NOMO-1 treated with DMSO at 0.1 percent for 48 hours (cell line): ENCODE results near the gene FAM174C.

ENCODE experiments used
- DNase-seq: peaks from one replicate; lab custom pipeline; 2025; ENCODE audit not compliant: unreplicated experiment; lab: John Stamatoyannopoulos, UW

Gene FAM174C

GRCh38 chr19:1275260-1275975 lies at the start of gene FAM174C:
TSS of gene FAM174C (plus strand) at chr19:1275530. CDS start at chr19:1275550, 20 bp downstream.
- peak; percentile 92 for DNase-seq

DNA sequence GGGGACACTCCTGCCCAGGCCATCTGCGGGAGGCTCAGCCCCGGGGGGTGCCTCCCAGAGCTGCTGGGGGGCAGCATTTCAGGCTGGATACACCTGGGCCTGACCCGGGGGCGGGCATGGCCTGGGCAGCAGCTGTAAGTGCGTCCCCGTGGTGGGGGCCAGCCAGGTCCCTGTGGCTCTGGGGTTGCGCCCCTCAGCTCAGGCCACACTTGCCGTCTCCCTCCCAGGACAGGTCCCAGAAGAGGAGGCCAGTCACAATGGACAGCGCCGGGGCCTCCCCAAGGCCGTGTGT lies 49.2 kb upstream of the FAM174C start:
- DNase-seq = no peak

DNA sequence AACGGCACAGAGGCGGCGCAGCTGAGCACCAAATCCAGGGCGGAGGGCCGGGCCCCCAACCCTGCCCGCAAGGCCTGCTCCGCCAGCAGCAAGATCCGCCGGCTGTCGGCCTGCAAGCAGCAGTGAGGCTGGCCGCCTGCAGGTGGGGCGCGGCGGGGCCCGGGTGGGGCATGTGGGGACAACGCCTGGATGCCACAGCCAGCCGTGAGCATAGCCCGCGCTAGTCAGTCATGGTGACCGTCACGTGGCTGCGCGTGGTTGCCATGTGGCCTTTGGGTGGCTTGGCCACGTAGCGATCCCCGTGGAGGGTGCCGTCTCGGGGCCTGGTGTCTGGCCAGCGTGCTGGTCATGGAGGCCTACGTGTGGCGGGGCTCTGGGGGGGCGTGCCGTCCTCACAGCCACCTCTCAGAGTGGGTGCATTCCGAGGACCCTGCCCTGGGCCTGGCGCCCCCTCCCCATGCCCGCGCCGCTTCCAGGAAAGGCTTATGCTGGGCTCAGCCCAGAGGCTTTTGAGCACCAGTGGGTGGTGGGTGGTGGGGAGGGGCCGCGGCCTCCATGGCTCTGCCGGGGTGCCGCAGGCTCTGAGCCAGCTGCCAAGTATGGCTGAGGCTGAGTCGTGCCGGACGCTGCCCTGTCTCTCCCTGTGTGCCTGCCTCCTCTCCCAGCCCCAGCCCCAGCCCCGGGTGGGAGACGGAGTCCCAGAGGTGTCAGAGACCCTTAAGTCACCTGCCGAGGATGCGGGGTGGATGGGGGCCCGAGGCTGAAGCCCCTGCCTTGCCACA lies 48.6 kb upstream of the FAM174C start:
- DNase-seq = no peak

DNA sequence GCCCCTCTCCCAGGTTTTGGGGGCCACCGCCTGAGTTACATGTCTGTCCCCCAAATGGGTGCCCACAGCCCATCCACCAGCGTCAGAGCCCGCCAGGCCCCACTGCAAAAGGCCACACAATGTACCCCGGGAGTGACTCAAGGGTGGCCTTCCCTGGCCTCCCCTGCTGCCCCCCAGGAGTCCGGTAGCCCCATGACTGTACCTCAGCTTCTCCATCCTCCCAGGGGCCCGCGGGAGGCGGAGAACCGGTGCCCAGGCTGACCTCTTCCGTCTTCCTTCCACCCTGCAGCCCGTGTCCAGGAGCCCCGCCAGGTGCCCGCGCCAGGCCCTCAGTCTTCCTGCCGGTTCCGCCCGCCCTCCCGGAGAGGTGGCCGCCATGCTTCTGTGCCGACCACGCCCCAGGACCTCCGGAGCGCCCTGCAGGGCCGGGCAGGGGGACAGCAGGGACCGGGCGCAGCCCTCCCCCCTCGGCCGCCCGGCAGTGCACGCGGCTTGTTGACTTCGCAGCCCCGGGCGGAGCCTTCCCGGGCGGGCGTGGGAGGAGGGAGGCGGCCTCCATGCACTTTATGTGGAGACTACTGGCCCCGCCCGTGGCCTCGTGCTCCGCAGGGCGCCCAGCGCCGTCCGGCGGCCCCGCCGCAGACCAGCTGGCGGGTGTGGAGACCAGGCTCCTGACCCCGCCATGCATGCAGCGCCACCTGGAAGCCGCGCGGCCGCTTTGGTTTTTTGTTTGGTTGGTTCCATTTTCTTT lies 47.9 kb upstream of the FAM174C start:
- DNase-seq = no peak

DNA sequence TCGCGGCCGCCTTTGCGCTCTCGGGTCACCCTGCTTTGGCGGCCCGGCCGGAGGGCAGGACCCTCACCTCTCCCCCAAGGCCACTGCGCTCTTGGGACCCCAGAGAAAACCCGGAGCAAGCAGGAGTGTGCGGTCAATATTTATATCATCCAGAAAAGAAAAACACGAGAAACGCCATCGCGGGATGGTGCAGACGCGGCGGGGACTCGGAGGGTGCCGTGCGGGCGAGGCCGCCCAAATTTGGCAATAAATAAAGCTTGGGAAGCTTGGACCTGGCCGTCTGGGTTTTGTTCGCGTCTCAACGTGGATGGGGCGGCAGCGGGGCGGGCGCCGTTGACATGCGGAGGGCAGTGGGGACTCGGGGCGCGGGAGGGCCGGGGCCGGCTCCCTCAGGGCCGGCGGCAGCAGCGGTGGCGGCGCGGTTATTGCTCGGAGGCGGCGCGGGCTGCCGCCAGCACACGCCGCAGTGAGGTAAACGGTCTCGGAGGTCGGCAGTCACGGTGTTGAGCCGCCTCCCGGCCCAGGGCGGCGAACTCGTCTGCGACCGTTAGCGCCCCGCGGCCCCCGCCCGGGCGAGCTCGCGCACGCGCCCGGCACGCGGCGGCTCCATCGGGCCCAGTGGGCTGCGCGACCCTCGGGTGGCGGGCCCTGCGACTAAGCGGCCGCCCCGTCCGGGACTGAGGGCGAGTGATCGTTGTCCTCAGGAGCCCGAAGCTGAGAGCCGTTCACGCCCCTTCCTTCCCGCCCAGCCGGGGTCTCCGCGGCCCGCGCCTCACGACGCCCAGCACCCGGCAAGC lies 47.0 kb upstream of the FAM174C start:
- DNase-seq = no peak

GRCh38 chr19:1229056-1229923 lies 46.0 kb upstream of the FAM174C start:
- DNase-seq = no peak

- DNase-seq = no peak
These were observed 45.2 kb upstream of the FAM174C start for GRCh38 chr19:1229924-1230782.

DNA sequence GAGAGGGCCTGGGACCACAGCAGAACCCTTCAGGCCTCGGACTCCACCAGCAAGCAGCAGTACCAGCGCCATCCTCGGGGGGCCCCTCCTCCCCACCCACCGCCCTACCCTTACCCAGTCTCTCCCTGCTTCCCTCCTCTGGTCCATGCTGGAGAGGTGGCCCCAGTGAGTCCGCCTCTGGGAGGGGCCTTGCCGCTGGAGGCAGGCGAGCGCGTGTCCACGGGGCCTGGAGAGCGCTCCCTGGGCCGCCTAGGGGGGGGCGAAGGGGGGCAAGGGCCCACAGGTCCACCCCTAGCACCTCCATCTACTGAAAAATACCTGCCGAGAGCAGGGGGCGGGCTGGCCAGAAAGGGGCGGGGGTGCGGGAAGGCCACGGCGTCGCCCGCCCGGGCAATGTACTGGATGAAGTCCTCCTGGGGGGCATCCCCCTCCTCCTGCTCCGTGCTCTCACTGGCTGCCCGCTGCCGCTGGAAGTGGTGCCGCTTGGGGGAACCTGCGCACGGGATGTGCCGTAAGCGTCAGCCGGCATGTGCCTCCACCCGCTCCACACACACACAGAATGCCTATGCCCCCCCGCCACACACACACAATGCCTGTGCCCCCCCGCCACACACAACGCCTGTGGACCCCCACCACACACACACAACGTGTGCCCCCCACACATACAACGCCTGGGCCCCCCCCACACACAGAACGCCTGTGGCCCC lies 44.4 kb upstream of the FAM174C start:
- DNase-seq = no peak

DNA sequence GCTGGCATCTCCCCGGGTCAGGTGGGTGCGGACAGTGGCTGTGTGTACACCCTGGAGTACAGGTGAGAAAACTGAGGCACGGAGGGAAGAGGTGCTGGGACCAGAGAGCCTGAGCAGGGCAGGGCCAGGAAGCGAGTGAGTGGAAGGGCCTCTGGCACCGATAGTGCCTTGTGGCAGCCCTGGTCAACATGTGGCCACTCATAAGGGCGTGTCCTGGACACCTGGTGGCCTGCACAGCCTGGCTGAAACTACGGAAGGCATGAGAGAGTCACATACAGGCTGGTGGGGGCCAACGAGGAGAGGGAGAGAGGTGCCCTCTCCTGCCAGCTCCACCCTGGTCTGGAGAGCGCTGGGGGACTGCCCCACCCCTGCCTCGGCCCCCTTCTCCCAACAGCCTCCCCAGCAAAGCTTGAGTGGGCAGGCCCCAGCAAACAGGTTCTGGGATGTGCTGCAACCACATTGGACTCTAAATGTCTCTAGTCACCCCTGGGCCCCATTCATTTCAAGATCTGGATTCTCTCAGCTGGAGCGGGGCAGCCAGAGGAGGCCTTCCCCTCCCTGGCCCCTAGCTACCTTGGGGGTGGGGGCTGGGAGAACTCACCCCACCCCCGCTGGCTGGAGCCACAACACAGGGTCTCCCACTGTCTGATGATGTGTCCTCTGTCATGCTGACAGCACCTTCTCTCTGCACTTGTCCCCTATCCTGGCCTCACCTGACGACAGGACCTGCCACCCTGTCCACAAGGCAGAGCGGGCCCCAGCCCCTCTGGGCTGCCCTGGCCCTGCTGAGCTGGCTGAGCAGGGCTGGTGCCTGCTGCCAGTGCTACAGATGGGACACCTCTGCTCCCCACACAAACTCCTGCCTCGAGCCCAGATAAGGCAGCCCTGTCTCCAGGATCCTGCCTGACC lies 43.3 kb upstream of the FAM174C start:
- no peak for DNase-seq

- no peak for DNase-seq
These were observed 42.7 kb upstream of the FAM174C start for GRCh38 chr19:1232652-1233072.

GRCh38 chr19:1233115-1233667 lies 42.1 kb upstream of the FAM174C start:
- no peak for DNase-seq

- no peak for DNase-seq
These were observed 41.0 kb upstream of the FAM174C start for GRCh38 chr19:1234051-1234954.

GRCh38 chr19:1234955-1235380 lies 40.4 kb upstream of the FAM174C start:
- no peak for DNase-seq

GRCh38 chr19:1235625-1236538 lies 39.4 kb upstream of the FAM174C start:
- DNase-seq = no peak

DNA sequence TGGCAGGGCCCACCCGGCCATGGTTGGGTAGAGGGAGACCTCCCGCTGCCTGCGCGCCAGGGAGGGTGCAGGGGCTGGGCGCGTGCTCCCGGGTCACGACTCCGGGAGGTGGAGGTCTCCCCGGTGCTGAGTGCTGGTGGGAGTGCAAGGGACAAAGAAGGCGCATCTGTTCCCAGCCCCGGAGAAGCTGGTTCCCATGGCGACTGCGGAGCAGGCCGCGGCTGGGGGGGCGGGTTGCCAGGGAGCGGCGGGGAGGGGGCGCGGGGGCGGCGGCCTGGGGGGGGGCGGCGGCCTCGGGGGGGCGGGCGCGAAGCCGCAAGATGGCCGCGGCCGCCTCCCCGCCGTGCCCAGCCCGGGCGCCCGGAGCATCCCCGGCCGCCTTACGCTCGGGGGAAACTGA lies 38.8 kb upstream of the FAM174C start:
- no peak for DNase-seq
